Measurements from ENCODE around the gene EVPLL. TPM values are rescaled to one million over a fixed set of nuclear protein-coding genes. Genes with fewer than 3 reads are reported as not detected.
"Not testable (repeated sequence)": the region's sequence is repeated elsewhere in the genome, so short reads cannot be mapped to it uniquely, and the experiment has no call there.

Gene EVPLL
- total and polyA plus RNA-seq, 9 donors, result not detected

- H3K27ac ChIP-seq; H3K36me3 ChIP-seq; H3K4me1 ChIP-seq (ENCODE audit: insufficient read depth); H3K4me3 ChIP-seq; intact Hi-C loops (cut with DNase I); H3K27me3 ChIP-seq; DNase-seq; H3K9me3 ChIP-seq: not testable (repeated sequence)
- 28 to 37% (median 36%) methylated on average over 7 of the region's 7 CpGs for WGBS, 3 donors
These were observed 24.5 kb downstream of the EVPLL start for GRCh38 chr17:18401872-18402590.

- H3K9me3 ChIP-seq; H3K4me1 ChIP-seq (ENCODE audit: insufficient read depth); H3K4me3 ChIP-seq; H3K27me3 ChIP-seq; H3K27ac ChIP-seq; DNase-seq; H3K36me3 ChIP-seq; intact Hi-C loops (cut with DNase I): not testable (repeated sequence)
- 2 to 19% (median 4%) methylated on average over 4 to 5 of the region's 5 CpGs for WGBS, 3 donors
These were observed 25.6 kb downstream of the EVPLL start for GRCh38 chr17:18403166-18403565.

GRCh38 chr17:18403604-18404003 lies 26.0 kb downstream of the EVPLL start:
- intact Hi-C loops (cut with DNase I); H3K4me3 ChIP-seq; H3K9me3 ChIP-seq; H3K27ac ChIP-seq; H3K4me1 ChIP-seq (ENCODE audit: insufficient read depth); H3K27me3 ChIP-seq; DNase-seq; H3K36me3 ChIP-seq: not testable (repeated sequence)
- 56% methylated on average over 3 of the region's 5 CpGs; no CpG with 5 or more reads in 2 of the 3 donors for WGBS, 3 donors

- H3K27me3 ChIP-seq; intact Hi-C loops (cut with DNase I): not testable (repeated sequence)
These were observed 31.3 kb downstream of the EVPLL start for GRCh38 chr17:18408906-18409305.

GRCh38 chr17:18409321-18409720 lies 31.7 kb downstream of the EVPLL start:
- H3K27ac ChIP-seq; H3K9me3 ChIP-seq; H3K27me3 ChIP-seq; H3K4me3 ChIP-seq; DNase-seq; H3K36me3 ChIP-seq; H3K4me1 ChIP-seq (ENCODE audit: insufficient read depth); intact Hi-C loops (cut with DNase I): not testable (repeated sequence)
- WGBS, 3 donors, result 32 to 41% (median 39%) methylated on average over 6 of the region's 6 CpGs

More at GRCh38 chr17:18408906-18409305, 31.3 kb downstream of the EVPLL start:
- not testable (repeated sequence) for H3K36me3 ChIP-seq; H3K27ac ChIP-seq; DNase-seq; H3K4me3 ChIP-seq; H3K9me3 ChIP-seq; H3K4me1 ChIP-seq (ENCODE audit: insufficient read depth)
- WGBS, 3 donors, result 28 to 41% (median 34%) methylated on average over 3 of the region's 3 CpGs

GRCh38 chr17:18410736-18411135 lies 33.2 kb downstream of the EVPLL start:
- Histone ChIP-seq H3K27ac (peak overlapping the region in 1 of 2 donors; percentile 64), H3K4me3 (peak overlapping the region; percentile 37)
- H3K36me3 ChIP-seq; H3K27me3 ChIP-seq; H3K4me1 ChIP-seq (ENCODE audit: insufficient read depth); intact Hi-C loops (cut with DNase I); H3K9me3 ChIP-seq: not testable (repeated sequence)
- WGBS, 3 donors, result 3 to 5% (median 4%) methylated on average over 11 of the region's 11 CpGs
- DNase-seq, result peak in 3 of 5 donors; percentile 27 to 50 (median 30)

GRCh38 chr17:18411377-18411864 lies 33.8 kb downstream of the EVPLL start:
- H3K9me3 ChIP-seq; H3K27me3 ChIP-seq; H3K4me1 ChIP-seq (ENCODE audit: insufficient read depth); intact Hi-C loops (cut with DNase I); H3K36me3 ChIP-seq: not testable (repeated sequence)
- peak; percentile 26 to 62 (median 29) for DNase-seq
- WGBS, 3 donors, result 0 to 1% (median 0%) methylated on average over 20 to 25 of the region's 25 CpGs
- Histone ChIP-seq H3K27ac (peak overlapping the region; percentile 22 to 64), H3K4me3 (peak overlapping the region; percentile 42)

GRCh38 chr17:18412001-18412538 lies 34.5 kb downstream of the EVPLL start:
- no CpG with 5 or more reads among the region's 32 CpGs for WGBS, 3 donors
- H3K4me3 ChIP-seq; H3K27ac ChIP-seq; H3K36me3 ChIP-seq; H3K9me3 ChIP-seq; H3K4me1 ChIP-seq (ENCODE audit: insufficient read depth); H3K27me3 ChIP-seq; intact Hi-C loops (cut with DNase I); DNase-seq: not testable (repeated sequence)

- H3K4me1 ChIP-seq (ENCODE audit: insufficient read depth); H3K36me3 ChIP-seq; DNase-seq; intact Hi-C loops (cut with DNase I); H3K27me3 ChIP-seq; H3K4me3 ChIP-seq; H3K27ac ChIP-seq; H3K9me3 ChIP-seq: not testable (repeated sequence)
- WGBS, 3 donors, result 74 to 94% (median 76%) methylated on average over 7 to 8 of the region's 11 CpGs
These were observed 43.9 kb downstream of the EVPLL start for GRCh38 chr17:18421521-18421920.

GRCh38 chr17:18422464-18422863 lies 44.9 kb downstream of the EVPLL start:
- H3K4me3 ChIP-seq; H3K4me1 ChIP-seq (ENCODE audit: insufficient read depth); H3K27me3 ChIP-seq; intact Hi-C loops (cut with DNase I); H3K27ac ChIP-seq; H3K9me3 ChIP-seq; DNase-seq; H3K36me3 ChIP-seq: not testable (repeated sequence)
- WGBS, 3 donors, result 61 to 72% (median 65%) methylated on average over 5 of the region's 6 CpGs

- H3K9me3 ChIP-seq; H3K4me1 ChIP-seq (ENCODE audit: insufficient read depth); DNase-seq; H3K27me3 ChIP-seq; H3K4me3 ChIP-seq; H3K36me3 ChIP-seq; intact Hi-C loops (cut with DNase I); H3K27ac ChIP-seq: not testable (repeated sequence)
- WGBS, 3 donors, result 94 to 100% methylated on average over 2 of the region's 7 CpGs; no CpG with 5 or more reads in 1 of the 3 donors
These were observed 45.4 kb downstream of the EVPLL start for GRCh38 chr17:18423015-18423414.

GRCh38 chr17:18425593-18425992 lies 48.0 kb downstream of the EVPLL start:
- DNase-seq, result not testable (repeated sequence)
- 79% methylated on average over 4 of the region's 6 CpGs; no CpG with 5 or more reads in 2 of the 3 donors for WGBS, 3 donors

More at GRCh38 chr17:18425593-18425992, 48.0 kb downstream of the EVPLL start:
- H3K4me3 ChIP-seq; H3K27ac ChIP-seq; H3K9me3 ChIP-seq; H3K36me3 ChIP-seq; H3K27me3 ChIP-seq; H3K4me1 ChIP-seq (ENCODE audit: insufficient read depth); intact Hi-C loops (cut with DNase I): not testable (repeated sequence)

Measured in ovary (tissue), 9 donors.